Measurements from ENCODE around the gene EEF1A1.
"Not testable (repeated sequence)": the region's sequence is repeated elsewhere in the genome, so short reads cannot be mapped to it uniquely, and the experiment has no call there.

Gene EEF1A1

GRCh38 chr6:73534628-73535027, 13.8 kb upstream of the EEF1A1 start:
- no peak for FAIRE-seq

- FAIRE-seq, result no peak
These were observed 11.5 kb upstream of the EEF1A1 start for GRCh38 chr6:73532293-73532692.

- FAIRE-seq, result no peak
These were observed 8.1 kb upstream of the EEF1A1 start for GRCh38 chr6:73528897-73529296.

- FAIRE-seq, result no peak
These were observed 4.9 kb upstream of the EEF1A1 start for GRCh38 chr6:73525546-73526330.

GRCh38 chr6:73523434-73524123, 2.7 kb upstream of the EEF1A1 start:
- no peak for FAIRE-seq

- no peak for FAIRE-seq
These were observed 636 bp upstream of the EEF1A1 start for GRCh38 chr6:73521351-73521985.

- no peak for FAIRE-seq
These were observed 725 bp downstream of the EEF1A1 start for GRCh38 chr6:73519926-73520687.

GRCh38 chr6:73518982-73519881, 1.6 kb downstream of the EEF1A1 start:
- not testable (repeated sequence) for FAIRE-seq

- not testable (repeated sequence) for FAIRE-seq
These were observed 2.5 kb downstream of the EEF1A1 start for GRCh38 chr6:73518100-73518981.

GRCh38 chr6:73516514-73517489, 4.0 kb downstream of the EEF1A1 start:
- FAIRE-seq, result no peak

- FAIRE-seq, result no peak
These were observed 5.6 kb downstream of the EEF1A1 start for GRCh38 chr6:73515204-73515655.

GRCh38 chr6:73514746-73515110, 6.1 kb downstream of the EEF1A1 start:
- FAIRE-seq, result no peak

GRCh38 chr6:73513496-73513854, 7.4 kb downstream of the EEF1A1 start:
- FAIRE-seq, result no peak

GRCh38 chr6:73511796-73512195, 9.0 kb downstream of the EEF1A1 start:
- no peak for FAIRE-seq

GRCh38 chr6:73509851-73510250, 11.0 kb downstream of the EEF1A1 start:
- FAIRE-seq, result no peak

GRCh38 chr6:73508776-73509175, 12.1 kb downstream of the EEF1A1 start:
- no peak for FAIRE-seq

GRCh38 chr6:73506246-73506645, 14.6 kb downstream of the EEF1A1 start:
- no peak for FAIRE-seq

- not testable (repeated sequence) for FAIRE-seq
These were observed 15.1 kb downstream of the EEF1A1 start for GRCh38 chr6:73505705-73506104.

- no peak for FAIRE-seq
These were observed 15.7 kb downstream of the EEF1A1 start for GRCh38 chr6:73505142-73505541.

GRCh38 chr6:73504160-73504559, 16.7 kb downstream of the EEF1A1 start:
- no peak for FAIRE-seq
